Right atrium auricular region (tissue), 2 donors: ENCODE data around the gene RNF5. TPM values are rescaled to one million over a fixed set of nuclear protein-coding genes. Genes with fewer than 3 reads are reported as not detected.
"Not testable (repeated sequence)": the region's sequence is repeated elsewhere in the genome, so short reads cannot be mapped to it uniquely, and the experiment has no call there.

ENCODE experiments used
- DNase-seq: peaks from one replicate; pipeline ENCODE4 v3.0.0-alpha.2; 2019; ENCODE audit warnings: low spot score
- H3K27ac ChIP-seq, 2 donors: fragments of 200-600 bp; sonication (generic); 1 replicate in 1 of 2; 2 replicates in 1 of 2; pipeline ENCODE4 v1.5.1; 2016 to 2019
- H3K27me3 ChIP-seq, 2 donors: fragments of 200-600 bp; sonication (generic); one replicate each; pipeline versions ENCODE4 v1.5.1 to v1.6.0; 2017 to 2019
- H3K36me3 ChIP-seq: fragments of 200-600 bp; sonication (generic); one replicate; pipeline ENCODE4 v1.5.1; 2016
- H3K4me1 ChIP-seq, 2 donors: fragments of 200-600 bp; sonication (generic); one replicate each; pipeline versions ENCODE4 v1.5.1 to v1.6.0; 2017 to 2019
- H3K4me3 ChIP-seq, 2 donors: fragments of 200-600 bp; sonication (generic); 1 replicate in 1 of 2; 2 replicates in 1 of 2; pipeline ENCODE4 v1.5.1; 2017 to 2019; ENCODE audit warnings: mild to moderate bottlenecking in 1 of 2, moderate library complexity in 1 of 2
- H3K9me3 ChIP-seq, 2 donors: fragments of 200-600 bp; sonication (generic); one replicate each; pipeline ENCODE4 v1.5.1; 2019
- total RNA-seq, 2 donors: library from RNA; depleted of rRNA; stranded (reverse); fragments of >200 nt; gene quantifications; one replicate each; pipeline ENCODE4 v1.1.0, GENCODE V29; 2016
- TF ChIP-seq, protein P1 (sequence below), 2 donors: fragments of 200-600 bp; sonication (generic); IDR thresholded peaks; one replicate each; pipeline ENCODE4 v1.5.1; 2019; ENCODE audit warnings: antibody characterized with exemption in 2 of 2

The RNF5 gene
- total RNA-seq, 2 donors from 2014 or later, result 104 to 106 TPM

DNA sequence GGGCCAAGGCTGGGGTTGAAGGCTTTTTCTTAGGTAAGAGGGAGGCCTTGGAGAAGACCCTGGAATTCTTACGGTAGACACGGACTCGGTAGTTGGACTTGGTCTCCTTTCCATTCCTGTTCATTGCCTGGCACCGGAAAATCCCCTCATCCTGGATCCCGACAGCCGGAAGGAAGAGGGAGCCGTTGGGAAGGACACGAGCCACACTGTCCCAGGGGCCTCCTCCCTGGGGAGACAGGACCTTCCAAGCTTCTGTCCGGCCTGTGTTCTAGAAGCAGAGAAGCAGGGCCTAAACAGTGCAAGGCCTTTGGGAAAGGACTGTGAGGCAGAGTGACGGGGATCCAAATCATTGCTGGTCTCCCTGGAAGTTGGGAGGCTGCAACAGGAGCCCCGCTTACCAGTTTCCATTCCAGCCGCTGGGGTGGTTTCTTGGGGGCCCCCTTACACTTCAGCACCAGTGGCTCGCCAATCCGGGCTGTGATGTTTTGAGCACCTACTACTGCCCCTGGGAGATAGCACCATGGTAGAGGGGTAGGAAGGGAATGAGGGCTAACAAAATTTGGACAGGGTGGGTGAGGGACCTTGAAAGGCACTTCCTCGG, 5.4 kb downstream of the RNF5 start:
- Histone ChIP-seq H3K36me3 (peaks cover 47% of the 10 kb centered on the region), H3K27ac (peak overlapping the region; percentile 69 to 90), H3K27me3 (no peaks in the 10 kb centered on the region), H3K4me1 (peaks cover 0 to 78% of the 10 kb centered on the region in 2 donors), H3K4me3 (no peak overlapping the region), H3K9me3 (no peaks in the 10 kb centered on the region)
- TF ChIP-seq, protein P1, sequence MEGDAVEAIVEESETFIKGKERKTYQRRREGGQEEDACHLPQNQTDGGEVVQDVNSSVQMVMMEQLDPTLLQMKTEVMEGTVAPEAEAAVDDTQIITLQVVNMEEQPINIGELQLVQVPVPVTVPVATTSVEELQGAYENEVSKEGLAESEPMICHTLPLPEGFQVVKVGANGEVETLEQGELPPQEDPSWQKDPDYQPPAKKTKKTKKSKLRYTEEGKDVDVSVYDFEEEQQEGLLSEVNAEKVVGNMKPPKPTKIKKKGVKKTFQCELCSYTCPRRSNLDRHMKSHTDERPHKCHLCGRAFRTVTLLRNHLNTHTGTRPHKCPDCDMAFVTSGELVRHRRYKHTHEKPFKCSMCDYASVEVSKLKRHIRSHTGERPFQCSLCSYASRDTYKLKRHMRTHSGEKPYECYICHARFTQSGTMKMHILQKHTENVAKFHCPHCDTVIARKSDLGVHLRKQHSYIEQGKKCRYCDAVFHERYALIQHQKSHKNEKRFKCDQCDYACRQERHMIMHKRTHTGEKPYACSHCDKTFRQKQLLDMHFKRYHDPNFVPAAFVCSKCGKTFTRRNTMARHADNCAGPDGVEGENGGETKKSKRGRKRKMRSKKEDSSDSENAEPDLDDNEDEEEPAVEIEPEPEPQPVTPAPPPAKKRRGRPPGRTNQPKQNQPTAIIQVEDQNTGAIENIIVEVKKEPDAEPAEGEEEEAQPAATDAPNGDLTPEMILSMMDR (IDR thresholded peaks at IDR 0.05), result no peak
- no peak for DNase-seq

DNA sequence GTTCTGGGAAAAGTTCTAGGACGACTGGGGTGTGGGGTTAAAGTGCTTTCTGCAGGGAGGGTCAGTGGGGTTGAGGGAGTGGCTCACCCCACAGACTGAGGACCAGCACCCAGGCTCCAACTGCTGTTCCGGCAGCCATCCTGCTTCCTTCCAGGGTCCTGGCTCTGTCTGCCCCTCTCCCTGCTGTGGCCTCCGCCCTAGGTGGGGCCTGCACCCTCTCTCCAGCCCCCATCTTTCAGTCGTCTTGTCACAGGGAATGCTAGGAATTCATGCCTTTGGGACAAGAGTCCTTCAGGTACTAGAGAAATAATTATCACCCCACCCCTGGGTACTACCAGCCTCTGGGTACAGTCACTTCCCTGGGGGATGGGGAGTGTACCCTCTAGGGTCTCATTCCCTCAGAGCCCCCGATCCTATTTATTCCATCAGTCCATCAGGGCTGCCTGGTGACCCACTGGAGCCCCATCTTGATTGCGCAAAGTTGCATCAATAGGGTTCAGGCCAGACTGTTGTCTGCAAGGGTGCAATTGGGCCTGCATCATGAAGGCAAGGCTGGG, 6.0 kb downstream of the RNF5 start, which contains the start of gene AGER:
Gene AGER (minus strand): TSS at position 170 of the 557 bp plus-strand sequence. CDS start 31 bp downstream, at position 139.
- Histone ChIP-seq H3K4me1 (peaks cover 0 to 78% of the 10 kb centered on the region in 2 donors), H3K9me3 (no peaks in the 10 kb centered on the region), H3K4me3 (no peak within 1 kb of the TSS), H3K27ac (peak within 1 kb of the TSS; percentile 90 to 99), H3K36me3 (peaks cover 47% of the 10 kb centered on the region), H3K27me3 (no peaks in the 10 kb centered on the region)
- TF ChIP-seq, protein P1 (IDR thresholded peaks at IDR 0.05), result no peak
- no peak for DNase-seq

DNA sequence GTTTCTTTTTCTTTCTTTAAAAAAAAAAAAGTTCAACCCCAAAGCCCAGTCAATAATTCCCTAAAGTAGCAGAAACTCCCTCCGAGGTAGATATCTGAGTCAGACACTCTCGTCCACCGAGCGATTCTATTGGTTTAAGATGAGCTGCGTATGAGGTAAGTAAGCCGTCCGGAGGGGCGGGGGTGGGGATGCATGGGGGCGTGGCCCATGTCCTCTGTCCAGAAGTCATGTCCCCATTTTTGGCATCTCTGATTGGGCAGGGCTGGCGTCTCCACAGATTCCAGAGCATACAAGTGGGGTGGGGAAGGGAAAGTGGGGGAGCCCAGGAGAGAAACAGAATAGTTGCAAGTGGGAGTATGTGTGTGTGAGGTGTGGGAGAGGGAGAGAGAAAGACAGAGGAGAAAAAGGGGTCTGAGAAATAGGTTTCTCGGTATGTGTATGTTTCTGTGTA, 7.5 kb downstream of the RNF5 start:
- Histone ChIP-seq H3K27ac (peak overlapping the region; percentile 90 to 99), H3K36me3 (peaks cover 38% of the 10 kb centered on the region), H3K4me1 (peaks cover 0 to 73% of the 10 kb centered on the region in 2 donors)
- H3K9me3 ChIP-seq, H3K27me3 ChIP-seq, H3K4me3 ChIP-seq: not testable (repeated sequence)
- peak; percentile 97 for DNase-seq

DNA sequence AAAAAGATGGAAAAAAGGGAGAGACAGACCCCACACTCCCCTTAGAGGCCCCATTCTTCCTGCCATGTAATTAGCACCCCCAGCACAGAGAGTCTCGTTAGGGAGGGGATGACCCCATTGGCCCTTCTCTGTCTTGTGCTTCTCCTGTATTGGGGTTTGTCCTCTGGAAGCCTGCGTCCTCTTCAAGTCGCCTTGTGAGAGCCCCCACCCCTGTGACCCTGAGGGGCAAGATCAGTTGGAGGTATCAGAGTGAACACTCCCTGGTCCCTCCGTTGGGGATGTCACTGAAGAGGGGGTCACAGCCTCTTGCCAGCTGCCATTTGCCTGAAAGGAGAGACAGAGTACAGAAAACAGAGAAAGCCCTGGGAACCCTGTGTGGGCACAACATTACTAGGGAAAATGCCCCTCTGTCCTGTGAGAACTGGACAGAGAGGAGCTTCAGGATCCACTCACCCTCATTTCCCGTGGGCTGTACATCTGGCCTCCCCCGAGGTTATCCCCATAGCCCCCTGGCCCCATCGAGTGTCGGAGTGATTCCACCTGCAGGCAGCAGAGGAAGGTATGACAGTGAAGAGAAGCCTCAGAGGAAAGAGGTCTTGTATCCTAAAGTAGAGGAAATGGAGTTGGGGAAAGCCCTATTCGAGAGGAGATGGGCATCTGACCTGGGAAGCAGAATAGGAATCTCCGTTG, 8.1 kb downstream of the RNF5 start:
- peaks cover 33% of the 10 kb centered on the region for H3K36me3 ChIP-seq
- DNase-seq, H3K27me3 ChIP-seq, H3K9me3 ChIP-seq, H3K4me3 ChIP-seq: not testable (repeated sequence)
- H3K4me1 ChIP-seq, result peaks cover 0 to 73% of the 10 kb centered on the region in 2 donors
- H3K27ac ChIP-seq, result peak overlapping the region; percentile 90 to 99

DNA sequence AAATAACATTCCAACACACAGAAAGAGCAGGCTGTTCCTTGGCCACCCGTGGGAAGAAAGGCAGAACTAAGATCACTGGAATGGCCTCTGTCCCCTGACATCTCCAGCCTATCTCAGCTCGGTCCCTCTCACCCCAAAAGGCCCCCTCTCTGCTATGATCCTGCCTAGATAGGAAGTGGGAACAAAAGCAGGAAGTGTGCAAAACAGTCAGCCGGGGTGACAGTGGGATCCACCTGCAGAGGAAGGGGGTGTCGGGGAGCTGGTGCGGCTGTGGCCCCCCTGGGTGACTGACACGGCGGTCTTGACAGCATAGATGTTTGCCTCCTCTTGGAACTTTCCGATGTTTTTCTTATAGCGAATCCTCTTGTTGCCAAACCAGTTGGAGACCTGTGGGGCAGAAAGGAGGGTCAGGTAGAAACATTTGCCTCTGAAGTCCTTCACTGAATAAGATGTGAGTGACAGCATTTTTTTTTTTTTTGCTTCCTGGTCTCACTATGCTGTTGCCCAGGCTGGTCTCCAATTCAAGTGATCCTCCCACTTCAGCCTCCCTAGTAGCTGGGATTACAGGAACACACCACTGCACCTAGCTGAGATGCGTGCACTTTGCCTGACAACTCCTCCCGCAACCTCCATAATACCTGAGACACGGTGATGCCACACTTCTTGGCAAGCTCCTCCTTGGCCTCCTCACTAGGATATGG, 9.0 kb downstream of the RNF5 start:
- Histone ChIP-seq H3K27me3 (no peaks in the 10 kb centered on the region), H3K4me3 (no peak overlapping the region), H3K27ac (peak overlapping the region; percentile 90 to 99), H3K4me1 (peaks cover 0 to 74% of the 10 kb centered on the region in 2 donors), H3K36me3 (peaks cover 29% of the 10 kb centered on the region), H3K9me3 (no peaks in the 10 kb centered on the region)
- no peak for DNase-seq
- TF ChIP-seq, protein P1 (IDR thresholded peaks at IDR 0.05), result no peak

DNA sequence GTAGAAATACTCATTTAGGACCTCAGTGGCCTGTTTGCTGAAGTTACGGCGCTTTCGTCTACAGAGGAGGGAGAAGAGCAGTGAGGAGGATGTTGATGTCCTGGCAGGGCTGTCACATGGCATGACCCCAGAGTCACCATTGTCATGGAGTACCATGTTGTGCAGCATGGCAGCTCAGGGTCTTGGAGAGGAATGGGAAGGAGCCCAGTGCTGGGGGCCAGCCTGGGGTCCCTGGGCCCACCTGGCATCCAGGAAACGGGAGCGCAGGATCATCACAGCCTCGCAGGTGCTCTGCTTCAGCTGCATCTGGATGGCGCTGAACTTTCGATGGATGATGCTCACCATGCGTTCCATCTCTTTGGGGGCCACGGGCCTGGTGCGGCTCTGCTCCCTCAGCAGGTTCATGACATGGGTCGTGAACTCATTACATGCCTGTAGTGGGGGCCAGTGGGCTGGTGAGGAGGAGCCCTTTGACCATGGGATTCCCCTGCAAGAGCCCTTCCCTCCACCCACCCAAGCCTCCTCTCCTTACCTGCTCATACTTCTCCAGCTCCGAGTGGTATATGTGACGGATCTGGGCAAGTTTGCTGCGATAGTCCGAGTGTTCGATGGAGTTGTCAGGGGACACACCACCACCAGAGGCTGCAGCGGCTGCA, 9.6 kb downstream of the RNF5 start:
- H3K36me3 ChIP-seq, result peaks cover 23% of the 10 kb centered on the region
- not testable (repeated sequence) for H3K4me3 ChIP-seq, H3K27me3 ChIP-seq, H3K9me3 ChIP-seq, DNase-seq
- H3K27ac ChIP-seq, result peak overlapping the region; percentile 92 to 99
- H3K4me1 ChIP-seq, result peaks cover 0 to 81% of the 10 kb centered on the region in 2 donors
